ENCODE results near the gene ATF3.

GRCh38 chr1:212581034-212581433, 27.5 kb upstream of the ATF3 start:
- TF ChIP-seq MAFK (IDR thresholded peaks at IDR 0.05; ENCODE audit: low read depth, low read length), result no peak
- TF ChIP-seq BHLHE40 (IDR thresholded peaks at IDR 0.05; ENCODE audit: low read depth, low read length), result no peak
- no peak for TF ChIP-seq CTCF (conservative IDR thresholded peaks at IDR 0.05; ENCODE audit: low read depth, low read length)
- TF ChIP-seq POLR2A (IDR thresholded peaks at IDR 0.05; ENCODE audit: low read depth, low read length), result no peak
- no peak for TF ChIP-seq MAZ (IDR thresholded peaks at IDR 0.05; ENCODE audit: borderline replicate concordance, low read depth, low read length)
- no peak for TF ChIP-seq USF2 (IDR thresholded peaks at IDR 0.05; ENCODE audit: low read depth, low read length)
- no peak for TF ChIP-seq RFX5 (IDR thresholded peaks at IDR 0.05; ENCODE audit: low read depth, low read length)
- no peak for TF ChIP-seq SMC3 (IDR thresholded peaks at IDR 0.05; ENCODE audit: low read depth, low read length)
- TF ChIP-seq MXI1 (IDR thresholded peaks at IDR 0.05; ENCODE audit: borderline replicate concordance, low read depth, low read length), result no peak
- no peak for TF ChIP-seq FOS (IDR thresholded peaks at IDR 0.05; ENCODE audit: low read depth, low read length)
- no peak for TF ChIP-seq CHD1 (IDR thresholded peaks at IDR 0.05; ENCODE audit: low read depth, low read length)
- TF ChIP-seq RCOR1 (IDR thresholded peaks at IDR 0.05; ENCODE audit: insufficient replicate concordance, low read length), result no peak
- no peak for TF ChIP-seq CEBPB (IDR thresholded peaks at IDR 0.05; ENCODE audit: low read depth, low read length)
- TF ChIP-seq NFE2L2 (IDR thresholded peaks at IDR 0.05; ENCODE audit: low read depth, low read length), result no peak
